Measurements from ENCODE around the gene MGLL. TPM values are rescaled to one million over a fixed set of nuclear protein-coding genes. Genes with fewer than 3 reads are reported as not detected.

MGLL gene
- total and polyA plus RNA-seq, 9 donors, result 4.5 to 22.4 (median 13.3) TPM

- H3K4me1 ChIP-seq (ENCODE audit: insufficient read depth), result peaks cover 3% of the 10 kb centered on the region
- WGBS, 3 donors, result 37 to 42% (median 41%) methylated on average over 19 of the region's 19 CpGs
- TF ChIP-seq POLR2A (IDR thresholded peaks at IDR 0.05), result no peak
- TF ChIP-seq CTCF (IDR thresholded peaks at IDR 0.05), result no peak
- no peak for TF ChIP-seq EP300 (IDR thresholded peaks at IDR 0.05)
- H3K4me3 ChIP-seq, result no peak overlapping the region
- intact Hi-C loops (cut with DNase I), result no loop called here
- H3K36me3 ChIP-seq, result no peaks in the 10 kb centered on the region
- H3K27ac ChIP-seq, result no peak overlapping the region
- peak; percentile 52 to 88 (median 63) for DNase-seq
- H3K9me3 ChIP-seq, result no peaks in the 10 kb centered on the region
- no peaks in the 10 kb centered on the region for H3K27me3 ChIP-seq
Observed at GRCh38 chr3:127786353-127787070, 35.8 kb downstream of the MGLL start.

GRCh38 chr3:127785711-127786265 lies 36.5 kb downstream of the MGLL start:
- DNase-seq, result no peak

GRCh38 chr3:127784865-127785710 lies 37.2 kb downstream of the MGLL start:
- no peaks in the 10 kb centered on the region for H3K27me3 ChIP-seq
- WGBS, 3 donors, result 84 to 85% (median 84%) methylated on average over 12 of the region's 12 CpGs
- no peak overlapping the region for H3K27ac ChIP-seq
- intact Hi-C loops (cut with DNase I), result no loop called here
- no peaks in the 10 kb centered on the region for H3K9me3 ChIP-seq
- TF ChIP-seq EP300 (IDR thresholded peaks at IDR 0.05) (no peak), POLR2A (IDR thresholded peaks at IDR 0.05) (no peak), CTCF (IDR thresholded peaks at IDR 0.05) (no peak)
- no peaks in the 10 kb centered on the region for H3K36me3 ChIP-seq
- H3K4me1 ChIP-seq (ENCODE audit: insufficient read depth), result peaks cover 3% of the 10 kb centered on the region
- DNase-seq, result no peak
- no peak overlapping the region for H3K4me3 ChIP-seq

More at GRCh38 chr3:127785711-127786265, 36.5 kb downstream of the MGLL start:
- Histone ChIP-seq H3K4me1 (ENCODE audit: insufficient read depth) (peaks cover 3% of the 10 kb centered on the region), H3K27me3 (no peaks in the 10 kb centered on the region), H3K27ac (no peak overlapping the region), H3K4me3 (no peak overlapping the region), H3K9me3 (no peaks in the 10 kb centered on the region), H3K36me3 (no peaks in the 10 kb centered on the region)
- WGBS, 3 donors, result 58 to 63% (median 60%) methylated on average over 12 of the region's 12 CpGs
- intact Hi-C loops (cut with DNase I), result no loop called here
- TF ChIP-seq EP300 (IDR thresholded peaks at IDR 0.05), result no peak
- no peak for TF ChIP-seq POLR2A (IDR thresholded peaks at IDR 0.05)
- no peak for TF ChIP-seq CTCF (IDR thresholded peaks at IDR 0.05)

- 94 to 96% (median 96%) methylated on average over 7 of the region's 7 CpGs for WGBS, 3 donors
- Histone ChIP-seq H3K4me3 (no peak overlapping the region), H3K27ac (no peak overlapping the region), H3K27me3 (no peaks in the 10 kb centered on the region), H3K4me1 (ENCODE audit: insufficient read depth) (peaks cover 3% of the 10 kb centered on the region), H3K36me3 (no peaks in the 10 kb centered on the region), H3K9me3 (no peaks in the 10 kb centered on the region)
- no peak for DNase-seq
- intact Hi-C loops (cut with DNase I), result no loop called here
- no peak for TF ChIP-seq POLR2A (IDR thresholded peaks at IDR 0.05)
- no peak for TF ChIP-seq CTCF (IDR thresholded peaks at IDR 0.05)
- TF ChIP-seq EP300 (IDR thresholded peaks at IDR 0.05), result no peak
Observed at GRCh38 chr3:127784283-127784682, 38.0 kb downstream of the MGLL start.

Measured in ovary (tissue), 9 donors.